Measurements from ENCODE around the gene HSD17B12. TPM values are rescaled to one million over a fixed set of nuclear protein-coding genes. Genes with fewer than 3 reads are reported as not detected.
A peak's percentile ranks its signal among the peaks of the same experiment; 100 is the strongest.

Gene HSD17B12
- polyA plus RNA-seq, 1 donor from 2014 or later, result 58.8 TPM

DNA sequence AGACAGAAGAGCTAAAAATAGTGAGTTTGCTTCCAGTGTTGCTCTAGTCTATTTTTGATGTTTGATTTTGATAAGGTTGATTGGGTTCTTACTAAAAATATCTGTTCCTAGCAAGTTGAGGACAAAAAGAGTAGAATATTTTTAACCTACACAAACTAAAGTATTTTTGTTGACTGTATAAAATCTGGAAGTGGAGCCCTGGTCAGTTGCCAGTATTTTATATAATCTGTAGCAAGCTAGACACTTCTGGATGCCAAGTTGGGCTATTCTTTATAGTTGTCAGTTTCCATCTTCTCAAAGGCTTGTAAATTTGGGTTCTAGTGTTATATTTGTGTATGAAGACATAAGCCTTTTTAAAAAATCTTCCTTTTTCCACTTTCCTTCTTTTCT lies 56.7 kb downstream of the HSD17B12 start:
- TF ChIP-seq POLR2AphosphoS5 (IDR thresholded peaks at IDR 0.05) (no peak), MXI1 (conservative IDR thresholded peaks at IDR 0.05; ENCODE audit: poor library complexity, severe bottlenecking) (no peak), TAF1 (IDR thresholded peaks at IDR 0.05; ENCODE audit: low read depth) (no peak), SMC3 (conservative IDR thresholded peaks at IDR 0.05; ENCODE audit: poor library complexity) (no peak), EP300 (conservative IDR thresholded peaks at IDR 0.05; ENCODE audit: poor library complexity, severe bottlenecking) (no peak), EZH2 (IDR thresholded peaks at IDR 0.05; ENCODE audit: borderline replicate concordance, insufficient read depth, low read length, poor library complexity, severe bottlenecking) (no peak), RAD21 (conservative IDR thresholded peaks at IDR 0.05) (no peak)
- TF ChIP-seq, protein P1, sequence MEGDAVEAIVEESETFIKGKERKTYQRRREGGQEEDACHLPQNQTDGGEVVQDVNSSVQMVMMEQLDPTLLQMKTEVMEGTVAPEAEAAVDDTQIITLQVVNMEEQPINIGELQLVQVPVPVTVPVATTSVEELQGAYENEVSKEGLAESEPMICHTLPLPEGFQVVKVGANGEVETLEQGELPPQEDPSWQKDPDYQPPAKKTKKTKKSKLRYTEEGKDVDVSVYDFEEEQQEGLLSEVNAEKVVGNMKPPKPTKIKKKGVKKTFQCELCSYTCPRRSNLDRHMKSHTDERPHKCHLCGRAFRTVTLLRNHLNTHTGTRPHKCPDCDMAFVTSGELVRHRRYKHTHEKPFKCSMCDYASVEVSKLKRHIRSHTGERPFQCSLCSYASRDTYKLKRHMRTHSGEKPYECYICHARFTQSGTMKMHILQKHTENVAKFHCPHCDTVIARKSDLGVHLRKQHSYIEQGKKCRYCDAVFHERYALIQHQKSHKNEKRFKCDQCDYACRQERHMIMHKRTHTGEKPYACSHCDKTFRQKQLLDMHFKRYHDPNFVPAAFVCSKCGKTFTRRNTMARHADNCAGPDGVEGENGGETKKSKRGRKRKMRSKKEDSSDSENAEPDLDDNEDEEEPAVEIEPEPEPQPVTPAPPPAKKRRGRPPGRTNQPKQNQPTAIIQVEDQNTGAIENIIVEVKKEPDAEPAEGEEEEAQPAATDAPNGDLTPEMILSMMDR (IDR thresholded peaks at IDR 0.05; ENCODE audit: poor library complexity, severe bottlenecking), result no peak
- TF ChIP-seq, protein P2, sequence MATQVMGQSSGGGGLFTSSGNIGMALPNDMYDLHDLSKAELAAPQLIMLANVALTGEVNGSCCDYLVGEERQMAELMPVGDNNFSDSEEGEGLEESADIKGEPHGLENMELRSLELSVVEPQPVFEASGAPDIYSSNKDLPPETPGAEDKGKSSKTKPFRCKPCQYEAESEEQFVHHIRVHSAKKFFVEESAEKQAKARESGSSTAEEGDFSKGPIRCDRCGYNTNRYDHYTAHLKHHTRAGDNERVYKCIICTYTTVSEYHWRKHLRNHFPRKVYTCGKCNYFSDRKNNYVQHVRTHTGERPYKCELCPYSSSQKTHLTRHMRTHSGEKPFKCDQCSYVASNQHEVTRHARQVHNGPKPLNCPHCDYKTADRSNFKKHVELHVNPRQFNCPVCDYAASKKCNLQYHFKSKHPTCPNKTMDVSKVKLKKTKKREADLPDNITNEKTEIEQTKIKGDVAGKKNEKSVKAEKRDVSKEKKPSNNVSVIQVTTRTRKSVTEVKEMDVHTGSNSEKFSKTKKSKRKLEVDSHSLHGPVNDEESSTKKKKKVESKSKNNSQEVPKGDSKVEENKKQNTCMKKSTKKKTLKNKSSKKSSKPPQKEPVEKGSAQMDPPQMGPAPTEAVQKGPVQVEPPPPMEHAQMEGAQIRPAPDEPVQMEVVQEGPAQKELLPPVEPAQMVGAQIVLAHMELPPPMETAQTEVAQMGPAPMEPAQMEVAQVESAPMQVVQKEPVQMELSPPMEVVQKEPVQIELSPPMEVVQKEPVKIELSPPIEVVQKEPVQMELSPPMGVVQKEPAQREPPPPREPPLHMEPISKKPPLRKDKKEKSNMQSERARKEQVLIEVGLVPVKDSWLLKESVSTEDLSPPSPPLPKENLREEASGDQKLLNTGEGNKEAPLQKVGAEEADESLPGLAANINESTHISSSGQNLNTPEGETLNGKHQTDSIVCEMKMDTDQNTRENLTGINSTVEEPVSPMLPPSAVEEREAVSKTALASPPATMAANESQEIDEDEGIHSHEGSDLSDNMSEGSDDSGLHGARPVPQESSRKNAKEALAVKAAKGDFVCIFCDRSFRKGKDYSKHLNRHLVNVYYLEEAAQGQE (IDR thresholded peaks at IDR 0.05; ENCODE audit: borderline replicate concordance), result no peak
- Histone ChIP-seq H3K79me2 (replicated peaks; ENCODE audit: insufficient read depth, low read length) (peaks cover 2% of the 10 kb centered on the region), H3K4me3 (ENCODE audit: low read length) (peak overlapping the region; percentile 52), H3K4me2 (ENCODE audit: low read length) (peak overlapping the region; percentile 31), H3F3A (ENCODE audit: insufficient read depth, low read length, poor library complexity, severe bottlenecking) (peaks cover 10% of the 10 kb centered on the region), H2AFZ (ENCODE audit: low read depth, low read length) (no peak overlapping the region), H3K27me3 (ENCODE audit: insufficient read depth, low read depth, low read length) (no peaks in the 10 kb centered on the region), H3K9me2 (ENCODE audit: insufficient read depth, low read length) (no peaks in the 10 kb centered on the region), H3K9ac (ENCODE audit: low read length) (peak overlapping the region; percentile 78), H3K27ac (ENCODE audit: low read length) (peak overlapping the region; percentile 99), H3K9me3 (ENCODE audit: low read length) (no peaks in the 10 kb centered on the region), H4K20me1 (ENCODE audit: insufficient read depth) (no peaks in the 10 kb centered on the region), H3K36me3 (ENCODE audit: insufficient read depth, low read length) (no peaks in the 10 kb centered on the region)

DNA sequence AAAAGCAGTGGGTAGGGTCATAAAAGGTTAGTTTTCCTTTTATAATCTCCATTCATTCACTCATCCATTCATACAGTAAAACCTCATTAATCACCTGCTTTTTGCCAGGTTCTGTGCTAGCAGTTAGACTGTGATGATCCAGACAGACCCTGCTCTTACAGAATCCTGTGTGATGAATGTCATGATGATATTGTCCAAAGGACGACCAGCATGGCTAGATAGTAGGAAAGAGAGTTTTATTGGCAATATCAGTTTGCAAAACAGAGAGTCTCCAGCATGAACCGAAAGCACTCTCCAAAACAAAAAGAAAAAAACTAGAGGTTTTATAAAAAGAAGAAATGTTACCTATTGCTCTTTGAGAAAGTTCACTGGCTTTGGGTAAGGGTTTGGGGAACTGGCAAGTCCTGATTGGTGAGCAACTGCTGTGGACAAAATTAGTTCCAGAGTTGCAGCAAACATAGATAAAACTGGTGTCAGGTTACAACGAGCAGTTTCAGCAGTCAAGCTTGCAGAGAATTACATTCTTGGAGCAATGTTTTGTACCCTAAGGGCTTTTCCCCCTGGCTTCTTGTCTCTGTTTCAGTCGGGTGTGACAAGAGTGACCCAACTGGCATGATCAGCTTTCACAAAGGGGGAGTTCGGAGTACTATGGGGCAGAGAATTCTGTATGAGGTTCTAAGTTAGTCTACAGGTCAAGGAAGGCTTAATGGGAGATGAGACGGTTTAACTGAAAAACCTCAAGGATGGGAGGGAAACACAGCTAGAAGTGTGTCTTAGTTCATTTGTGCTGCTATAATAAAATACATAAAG lies 58.3 kb downstream of the HSD17B12 start:
- Histone ChIP-seq H3K4me2 (ENCODE audit: low read length) (no peak overlapping the region), H2AFZ (ENCODE audit: low read depth, low read length) (no peak overlapping the region), H3F3A (ENCODE audit: insufficient read depth, low read length, poor library complexity, severe bottlenecking) (peaks cover 10% of the 10 kb centered on the region), H3K27me3 (ENCODE audit: insufficient read depth, low read depth, low read length) (no peaks in the 10 kb centered on the region), H3K9me2 (ENCODE audit: insufficient read depth, low read length) (no peaks in the 10 kb centered on the region), H4K20me1 (ENCODE audit: insufficient read depth) (no peaks in the 10 kb centered on the region), H3K9ac (ENCODE audit: low read length) (no peak overlapping the region), H3K79me2 (replicated peaks; ENCODE audit: insufficient read depth, low read length) (peaks cover 2% of the 10 kb centered on the region), H3K9me3 (ENCODE audit: low read length) (no peaks in the 10 kb centered on the region), H3K36me3 (ENCODE audit: insufficient read depth, low read length) (no peaks in the 10 kb centered on the region), H3K27ac (ENCODE audit: low read length) (peak overlapping the region; percentile 99), H3K4me3 (ENCODE audit: low read length) (no peak overlapping the region)
- no peak for TF ChIP-seq MXI1 (conservative IDR thresholded peaks at IDR 0.05; ENCODE audit: poor library complexity, severe bottlenecking)
- TF ChIP-seq EP300 (conservative IDR thresholded peaks at IDR 0.05; ENCODE audit: poor library complexity, severe bottlenecking), result no peak
- no peak for TF ChIP-seq SMC3 (conservative IDR thresholded peaks at IDR 0.05; ENCODE audit: poor library complexity)
- TF ChIP-seq RAD21 (conservative IDR thresholded peaks at IDR 0.05), result no peak
- TF ChIP-seq EZH2 (IDR thresholded peaks at IDR 0.05; ENCODE audit: borderline replicate concordance, insufficient read depth, low read length, poor library complexity, severe bottlenecking), result no peak
- TF ChIP-seq POLR2AphosphoS5 (IDR thresholded peaks at IDR 0.05), result no peak
- TF ChIP-seq TAF1 (IDR thresholded peaks at IDR 0.05; ENCODE audit: low read depth), result no peak
- TF ChIP-seq, protein P1 (IDR thresholded peaks at IDR 0.05; ENCODE audit: poor library complexity, severe bottlenecking), result no peak
- TF ChIP-seq, protein P2 (IDR thresholded peaks at IDR 0.05; ENCODE audit: borderline replicate concordance), result no peak

All from neural cell (in vitro differentiated cells).